Measurements from ENCODE around the gene PHRF1.

The PHRF1 gene

DNA sequence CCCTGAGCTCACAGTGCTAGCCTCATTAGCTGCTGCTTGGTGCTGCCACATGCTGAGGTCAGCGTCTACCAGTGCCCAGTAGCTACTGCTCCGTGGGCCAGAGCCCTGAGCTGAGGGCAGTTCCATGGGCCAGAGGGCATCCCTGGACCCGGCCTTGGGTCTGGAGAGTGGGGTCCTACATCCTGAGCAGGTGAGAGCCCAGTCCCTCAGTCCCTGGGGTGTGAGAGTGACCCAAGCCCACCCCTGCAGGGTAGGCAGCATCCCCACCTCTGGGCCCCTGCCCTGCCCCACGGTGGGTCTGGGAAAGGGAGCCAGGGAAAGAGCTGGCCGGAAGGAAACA lies 25.6 kb upstream of the PHRF1 start:
- TF ChIP-seq, protein P1, sequence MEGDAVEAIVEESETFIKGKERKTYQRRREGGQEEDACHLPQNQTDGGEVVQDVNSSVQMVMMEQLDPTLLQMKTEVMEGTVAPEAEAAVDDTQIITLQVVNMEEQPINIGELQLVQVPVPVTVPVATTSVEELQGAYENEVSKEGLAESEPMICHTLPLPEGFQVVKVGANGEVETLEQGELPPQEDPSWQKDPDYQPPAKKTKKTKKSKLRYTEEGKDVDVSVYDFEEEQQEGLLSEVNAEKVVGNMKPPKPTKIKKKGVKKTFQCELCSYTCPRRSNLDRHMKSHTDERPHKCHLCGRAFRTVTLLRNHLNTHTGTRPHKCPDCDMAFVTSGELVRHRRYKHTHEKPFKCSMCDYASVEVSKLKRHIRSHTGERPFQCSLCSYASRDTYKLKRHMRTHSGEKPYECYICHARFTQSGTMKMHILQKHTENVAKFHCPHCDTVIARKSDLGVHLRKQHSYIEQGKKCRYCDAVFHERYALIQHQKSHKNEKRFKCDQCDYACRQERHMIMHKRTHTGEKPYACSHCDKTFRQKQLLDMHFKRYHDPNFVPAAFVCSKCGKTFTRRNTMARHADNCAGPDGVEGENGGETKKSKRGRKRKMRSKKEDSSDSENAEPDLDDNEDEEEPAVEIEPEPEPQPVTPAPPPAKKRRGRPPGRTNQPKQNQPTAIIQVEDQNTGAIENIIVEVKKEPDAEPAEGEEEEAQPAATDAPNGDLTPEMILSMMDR (IDR thresholded peaks at IDR 0.05; ENCODE audit: borderline replicate concordance, control extremely low read depth, extremely low read depth, insufficient read depth, missing control alignments), result no peak
- in situ Hi-C loops (cut with MboI; ENCODE audit: low sequenced_read_pairs, unreplicated experiment), result loop anchor here (10.0 kb wide), 1 partner anchor 174 kb away; no protein-coding TSS in a partner anchor
- no peak for DNase-seq (ENCODE audit: low spot score)

DNA sequence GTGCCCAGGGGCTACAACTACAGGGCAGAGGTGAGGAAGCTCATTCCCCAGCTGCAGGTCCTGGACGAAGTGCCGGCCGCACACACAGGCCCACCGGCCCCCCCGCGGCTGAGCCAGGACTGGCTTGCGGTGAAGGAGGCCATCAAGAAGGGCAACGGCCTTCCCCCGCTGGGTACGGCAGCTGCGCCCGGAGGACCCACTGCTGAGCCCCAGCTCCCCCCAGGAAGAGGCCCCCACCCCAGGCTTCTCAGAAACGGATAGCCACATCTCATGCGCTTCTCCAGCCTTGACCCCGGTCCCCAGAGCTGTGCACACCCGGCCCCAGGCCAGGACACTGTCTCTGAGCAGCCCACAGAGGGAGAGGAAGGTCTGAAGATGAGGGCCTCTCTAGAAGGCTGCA lies 25.1 kb upstream of the PHRF1 start:
- TF ChIP-seq, protein P1 (IDR thresholded peaks at IDR 0.05; ENCODE audit: borderline replicate concordance, control extremely low read depth, extremely low read depth, insufficient read depth, missing control alignments), result no peak
- no peak for DNase-seq (ENCODE audit: low spot score)
- in situ Hi-C loops (cut with MboI; ENCODE audit: low sequenced_read_pairs, unreplicated experiment), result loop anchor here (10.0 kb wide), 1 partner anchor 174 kb away; no protein-coding TSS in a partner anchor

DNA sequence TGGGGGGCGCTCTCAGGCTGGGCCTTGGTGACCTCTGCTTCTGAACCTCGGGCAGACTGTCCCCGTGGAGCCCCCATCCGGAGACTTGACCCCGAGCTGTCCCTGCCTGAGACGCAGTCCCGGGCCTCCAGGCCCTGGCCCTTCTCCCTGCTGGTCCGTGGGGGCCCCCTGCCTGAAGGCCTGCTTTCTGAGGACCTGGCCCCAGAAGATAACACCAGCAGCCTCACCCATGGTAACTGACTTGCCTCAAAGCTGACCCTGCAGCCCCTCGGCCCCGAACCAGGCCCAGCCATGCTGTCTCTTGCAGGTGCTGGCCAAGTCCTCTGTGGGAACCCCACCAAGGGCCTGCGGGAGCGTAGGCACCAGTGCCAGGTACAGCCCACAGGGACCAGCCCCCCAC lies 24.7 kb upstream of the PHRF1 start:
- in situ Hi-C loops (cut with MboI; ENCODE audit: low sequenced_read_pairs, unreplicated experiment), result loop anchor here (10.0 kb wide), 1 partner anchor 173 kb away; no protein-coding TSS in a partner anchor
- TF ChIP-seq, protein P1 (IDR thresholded peaks at IDR 0.05; ENCODE audit: borderline replicate concordance, control extremely low read depth, extremely low read depth, insufficient read depth, missing control alignments), result no peak
- DNase-seq (ENCODE audit: low spot score), result no peak

DNA sequence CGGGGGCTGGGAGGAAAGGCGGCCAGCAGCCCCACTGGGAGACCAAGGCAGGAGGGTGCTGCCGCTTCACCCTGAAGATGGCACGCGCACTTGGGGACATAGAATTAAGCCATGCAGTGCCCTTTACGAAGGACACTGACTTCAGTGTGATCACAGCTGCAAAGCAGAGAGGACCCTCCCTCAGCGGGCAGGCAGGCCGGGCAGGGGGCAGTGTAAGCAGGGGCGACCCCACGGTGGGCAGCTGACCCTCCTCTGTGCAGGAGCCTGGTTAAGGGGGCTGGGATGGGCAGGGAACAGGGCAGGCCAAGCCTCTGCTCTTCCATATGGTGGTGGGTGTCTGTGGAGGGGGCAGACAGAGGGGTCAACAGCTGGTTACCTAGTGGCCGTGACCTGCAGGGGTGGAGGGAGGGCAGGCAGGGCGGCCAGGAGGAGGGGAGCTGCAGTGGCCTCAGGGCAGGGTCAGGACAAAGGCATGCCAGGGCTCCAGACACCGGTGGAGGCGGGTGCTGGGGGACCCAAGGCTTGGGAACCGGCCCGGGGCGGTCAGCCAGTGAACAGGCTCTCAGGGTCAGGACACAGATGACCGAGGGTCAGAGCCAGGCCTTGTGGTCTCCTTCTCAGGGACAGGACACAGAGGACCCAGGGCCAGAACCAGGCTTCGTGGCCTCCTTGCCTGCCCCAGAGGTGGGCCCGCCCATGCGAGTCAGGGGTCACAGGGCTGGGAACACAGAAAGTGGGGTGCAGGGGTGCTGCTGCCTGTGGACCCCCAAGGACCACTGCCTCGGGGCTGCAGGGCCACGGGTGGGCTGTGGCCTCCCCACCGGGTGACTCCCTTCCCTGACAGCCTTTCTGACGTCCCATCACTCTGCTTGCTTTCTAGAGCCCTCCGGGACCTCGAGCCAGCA lies 22.9 kb upstream of the PHRF1 start:
- TF ChIP-seq, protein P1 (IDR thresholded peaks at IDR 0.05; ENCODE audit: borderline replicate concordance, control extremely low read depth, extremely low read depth, insufficient read depth, missing control alignments), result no peak
- no peak for DNase-seq (ENCODE audit: low spot score)
- in situ Hi-C loops (cut with MboI; ENCODE audit: low sequenced_read_pairs, unreplicated experiment), result loop anchor here (10.0 kb wide), 1 partner anchor 171 kb away; no protein-coding TSS in a partner anchor

DNA sequence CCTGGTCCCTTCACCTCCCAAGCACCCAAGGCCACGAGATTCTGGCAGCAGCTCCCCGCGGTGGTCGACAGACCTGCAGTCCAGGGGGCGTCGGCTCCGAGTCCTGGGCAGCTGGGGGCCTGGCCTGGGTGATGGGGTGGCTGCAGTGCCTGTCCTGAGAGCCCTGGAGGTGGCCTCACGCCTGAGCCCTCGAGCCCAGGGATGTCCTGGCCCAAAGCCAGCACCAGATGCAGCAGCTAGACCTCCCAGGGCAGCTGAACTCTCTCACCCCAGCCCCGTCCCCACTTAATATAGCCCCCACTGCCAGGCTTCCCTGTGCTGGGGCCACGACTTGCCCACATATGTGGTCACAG lies 22.3 kb upstream of the PHRF1 start:
- in situ Hi-C loops (cut with MboI; ENCODE audit: low sequenced_read_pairs, unreplicated experiment), result loop anchor here (10.0 kb wide), 1 partner anchor 171 kb away; no protein-coding TSS in a partner anchor
- TF ChIP-seq, protein P1 (IDR thresholded peaks at IDR 0.05; ENCODE audit: borderline replicate concordance, control extremely low read depth, extremely low read depth, insufficient read depth, missing control alignments), result no peak
- no peak for DNase-seq (ENCODE audit: low spot score)

DNA sequence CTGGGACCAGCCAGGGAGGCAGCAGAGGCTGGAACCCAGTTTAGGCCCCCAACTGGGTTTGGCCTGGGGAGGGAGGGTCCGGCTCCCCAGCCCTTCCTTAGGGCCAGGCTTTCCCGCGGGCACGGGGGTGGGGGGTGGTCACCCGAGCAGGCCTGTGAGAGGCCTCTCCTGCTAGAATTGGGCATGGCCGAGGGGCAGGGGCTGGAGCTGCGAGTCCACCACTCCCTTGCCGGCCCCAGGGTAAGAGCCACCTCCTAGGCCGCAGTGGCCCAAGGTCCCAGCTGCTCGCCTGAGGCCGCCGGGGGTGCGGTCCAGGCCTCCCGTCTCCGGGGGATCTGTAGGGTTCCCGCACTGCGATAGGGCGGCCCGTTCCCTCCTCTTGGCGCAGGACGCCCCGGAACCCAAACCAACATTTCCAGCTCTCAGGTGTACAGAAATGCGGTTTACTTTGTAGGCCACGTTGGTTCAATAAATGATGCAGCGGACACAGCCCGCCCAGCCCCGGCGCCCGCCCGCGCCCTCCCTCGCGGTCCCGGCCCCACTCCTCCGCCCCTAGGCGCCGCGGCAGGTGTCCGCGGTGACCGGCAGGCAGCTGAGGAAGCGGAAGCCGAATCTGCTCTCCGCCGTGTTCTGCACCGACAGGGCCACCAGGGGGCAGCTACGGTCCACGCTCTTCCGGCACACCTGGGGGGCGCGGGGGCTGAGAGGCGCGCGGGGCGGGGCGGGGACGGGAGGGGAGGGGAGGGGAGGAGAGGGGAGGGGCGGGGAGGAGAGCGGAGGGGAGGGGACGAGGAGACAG lies 21.6 kb upstream of the PHRF1 start:
- peak; percentile 92 for DNase-seq (ENCODE audit: low spot score)
- TF ChIP-seq, protein P1 (IDR thresholded peaks at IDR 0.05; ENCODE audit: borderline replicate concordance, control extremely low read depth, extremely low read depth, insufficient read depth, missing control alignments), result peak; percentile 89
- in situ Hi-C loops (cut with MboI; ENCODE audit: low sequenced_read_pairs, unreplicated experiment), result loop anchor here (10.0 kb wide), 1 partner anchor 170 kb away; no protein-coding TSS in a partner anchor

Measured in GM13976 (cell line).